Measurements from ENCODE around the gene CSF3. TPM values are rescaled to one million over a fixed set of nuclear protein-coding genes. Genes with fewer than 3 reads are reported as not detected.

CSF3 gene
- total and polyA plus RNA-seq, 2 donors (not counting 1 experiment from before 2014, with no cell fraction given): 0.09 TPM; not detected in 1

DNA sequence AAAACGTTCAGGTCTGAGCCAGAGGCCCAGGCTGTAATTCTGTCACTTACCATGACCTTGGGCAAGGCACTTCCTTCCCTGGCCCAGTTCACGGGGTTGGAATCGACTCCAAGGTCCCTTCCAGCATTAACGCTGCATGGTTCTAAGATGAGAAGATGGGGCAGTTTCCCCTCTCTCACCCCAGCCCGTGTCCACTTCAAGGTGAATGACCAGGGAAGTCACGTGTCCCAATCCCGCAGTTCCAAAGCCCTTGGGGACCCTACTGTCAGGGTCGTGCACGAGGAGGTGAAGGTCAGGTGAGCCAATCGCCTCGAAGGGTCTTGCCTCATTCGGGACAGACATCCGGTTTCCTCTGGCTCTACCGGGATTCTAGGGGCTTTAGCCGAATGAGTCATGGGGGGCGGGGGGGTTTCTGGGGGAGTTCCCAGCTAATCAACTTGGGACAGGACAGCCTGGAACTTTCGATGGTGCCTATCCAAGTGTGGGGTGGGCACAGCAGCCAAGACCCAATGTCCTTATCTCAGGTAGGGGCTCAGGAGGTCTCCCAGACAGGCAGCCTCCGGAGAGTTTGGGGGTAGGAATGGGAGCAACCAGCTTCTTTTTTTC lies 762 bp upstream of the CSF3 start:
- no peak overlapping the region for H3K27ac Mint-ChIP-seq
- 76% methylated on average over 13 of the region's 18 CpGs for WGBS (ENCODE audit: insufficient coverage)
- TF ChIP-seq CTCF (IDR thresholded peaks at IDR 0.05) (no peak), EZH2 (IDR thresholded peaks at IDR 0.05; ENCODE audit: borderline replicate concordance, insufficient read depth, low read depth, low read length, poor library complexity, severe bottlenecking) (no peak)
- no peaks in the 10 kb centered on the region for H3K9me3 ChIP-seq (ENCODE audit: control extremely low read depth in 1 of 3, control insufficient read depth in 2 of 3, insufficient read depth in 1 of 3, low read length in 2 of 3)
- H3K27ac ChIP-seq (ENCODE audit: low read length in 2 of 2): no peak overlapping the region
- no peak for ATAC-seq (ENCODE audit: low read depth)
- H3K9me3 Mint-ChIP-seq (ENCODE audit: insufficient read depth): no peaks in the 10 kb centered on the region
- ChIA-PET CTCF (interaction anchor here (0.6 to 5.8 kb wide), 16 partner anchors 11 to 277 kb away, joined by 3 to 56 read pairs (median 6); no protein-coding TSS in a partner anchor), POLR2A (no interaction called here)
- no peaks in the 10 kb centered on the region for H4K20me1 ChIP-seq (ENCODE audit: control insufficient read depth, insufficient read depth, low read length, poor library complexity, severe bottlenecking)
- H3K9ac ChIP-seq (ENCODE audit: low read length): no peak overlapping the region
- no peaks in the 10 kb centered on the region for H3K4me1 Mint-ChIP-seq
- H3K4me2 ChIP-seq (replicated peaks; ENCODE audit: low read depth, low read length, poor library complexity, severe bottlenecking): no peak overlapping the region
- peaks cover 0 to 3% of the 10 kb centered on the region in 2 donors for H3K4me1 ChIP-seq (ENCODE audit: control insufficient read depth in 2 of 2, insufficient read depth in 2 of 2, low read length in 2 of 2)
- H3K27me3 ChIP-seq (replicated peaks in 1 of 4; ENCODE audit: control extremely low read depth in 1 of 4, control insufficient read depth in 3 of 4, insufficient read depth in 4 of 4, low read length in 3 of 4): peaks cover 0 to 3% (median 0%) of the 10 kb centered on the region in 4 experiments
- H3K4me3 ChIP-seq (ENCODE audit: control extremely low read depth in 1 of 5, extremely low read depth in 1 of 5, insufficient read depth in 1 of 5, low read depth in 2 of 5, low read length in 4 of 5): no peak overlapping the region
- H3K27me3 Mint-ChIP-seq: peaks cover 3% of the 10 kb centered on the region
- H2AFZ ChIP-seq (ENCODE audit: insufficient read depth, low read depth, low read length, poor library complexity, severe bottlenecking): no peak overlapping the region
- H3K4me3 Mint-ChIP-seq: no peak overlapping the region
- H3K79me2 ChIP-seq (ENCODE audit: control insufficient read depth, insufficient read depth, low read length): no peaks in the 10 kb centered on the region
- DNase-seq: no peak
- H3K36me3 ChIP-seq (replicated peaks in 1 of 2; ENCODE audit: control extremely low read depth in 1 of 2, control insufficient read depth in 1 of 2, extremely low read depth in 1 of 2, insufficient read depth in 2 of 2, low read length in 1 of 2): peaks cover 0 to 11% of the 10 kb centered on the region in 2 experiments
- intact Hi-C loops (cut with micrococcal nuclease): no loop called here

Measured in B cell (primary cell).